ENCODE results near the gene SCRN1.
"Not testable (repeated sequence)": the region's sequence is repeated elsewhere in the genome, so short reads cannot be mapped to it uniquely, and the experiment has no call there.

SCRN1 gene

GRCh38 chr7:29965030-29965429 is 24.6 kb downstream of the SCRN1 start:
- no peak for DNase-seq

DNA sequence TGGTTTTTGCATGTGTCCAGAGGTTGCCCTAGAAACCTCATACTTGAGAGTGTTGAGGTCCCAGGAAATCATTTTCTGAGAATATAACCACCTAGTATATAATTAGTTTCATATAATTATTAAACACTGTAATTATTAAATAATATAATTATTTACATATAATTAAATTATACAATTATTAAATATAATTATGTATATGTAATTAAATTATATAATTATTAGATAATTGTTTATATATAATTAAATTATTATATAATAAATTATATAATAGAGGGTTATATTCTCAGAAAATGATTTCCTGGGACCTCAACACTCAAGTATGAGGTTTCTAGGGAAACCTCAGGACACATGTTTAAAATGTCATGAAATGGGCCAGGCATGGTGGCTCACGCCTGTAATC is 27.6 kb downstream of the SCRN1 start:
- no peak for DNase-seq

DNA sequence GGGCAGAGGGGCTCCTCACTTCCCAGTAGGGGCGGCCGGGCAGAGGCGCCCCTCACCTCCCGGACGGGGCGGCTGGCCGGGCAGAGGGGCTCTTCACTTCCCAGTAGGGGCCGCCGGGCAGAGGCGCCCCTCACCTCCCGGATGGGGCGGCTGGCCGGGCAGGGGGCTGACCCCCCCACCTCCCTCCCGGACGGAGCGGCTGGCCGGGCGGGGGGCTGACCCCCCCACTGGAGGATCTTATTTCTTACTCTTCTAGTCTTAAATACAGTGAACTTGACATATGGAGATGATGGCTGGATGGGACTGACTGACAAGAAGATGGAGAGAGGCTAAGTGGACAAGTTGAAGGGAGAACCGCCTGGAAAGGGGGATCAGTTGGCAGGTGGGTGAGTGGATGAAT is 28.0 kb downstream of the SCRN1 start:
- DNase-seq = not testable (repeated sequence)

DNA sequence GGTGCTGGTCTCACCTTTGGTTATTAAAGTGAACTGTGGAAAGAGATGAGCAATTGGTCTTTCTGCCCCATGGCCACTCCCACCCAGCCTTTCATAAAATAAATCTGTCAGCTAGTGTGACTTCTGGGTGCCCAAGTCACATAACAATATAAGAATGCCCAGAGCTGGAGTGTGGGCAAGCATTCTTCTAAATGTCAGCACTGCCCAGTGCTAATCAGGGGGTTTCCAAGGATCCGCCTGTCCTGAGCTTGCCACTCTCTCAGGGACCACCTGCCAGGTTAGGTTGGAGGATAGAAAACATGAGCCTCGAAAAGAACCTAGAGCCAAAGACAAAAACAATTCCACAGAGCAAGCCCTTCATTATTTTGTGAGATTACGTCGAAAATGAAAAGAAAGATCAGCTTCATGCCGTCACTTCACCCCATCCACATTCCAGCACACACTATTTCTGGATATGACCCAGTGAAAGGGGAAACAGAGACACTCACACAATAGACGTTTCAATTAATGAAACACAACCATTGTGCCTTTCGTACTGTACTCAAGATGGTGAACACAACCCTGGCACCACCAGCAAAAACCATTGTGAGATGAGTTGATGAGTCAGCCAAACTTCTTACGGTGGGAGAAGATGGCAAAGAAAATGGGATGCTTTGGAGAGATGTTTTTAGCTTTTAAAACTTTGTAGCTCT is 30.8 kb downstream of the SCRN1 start:
- DNase-seq = no peak

DNA sequence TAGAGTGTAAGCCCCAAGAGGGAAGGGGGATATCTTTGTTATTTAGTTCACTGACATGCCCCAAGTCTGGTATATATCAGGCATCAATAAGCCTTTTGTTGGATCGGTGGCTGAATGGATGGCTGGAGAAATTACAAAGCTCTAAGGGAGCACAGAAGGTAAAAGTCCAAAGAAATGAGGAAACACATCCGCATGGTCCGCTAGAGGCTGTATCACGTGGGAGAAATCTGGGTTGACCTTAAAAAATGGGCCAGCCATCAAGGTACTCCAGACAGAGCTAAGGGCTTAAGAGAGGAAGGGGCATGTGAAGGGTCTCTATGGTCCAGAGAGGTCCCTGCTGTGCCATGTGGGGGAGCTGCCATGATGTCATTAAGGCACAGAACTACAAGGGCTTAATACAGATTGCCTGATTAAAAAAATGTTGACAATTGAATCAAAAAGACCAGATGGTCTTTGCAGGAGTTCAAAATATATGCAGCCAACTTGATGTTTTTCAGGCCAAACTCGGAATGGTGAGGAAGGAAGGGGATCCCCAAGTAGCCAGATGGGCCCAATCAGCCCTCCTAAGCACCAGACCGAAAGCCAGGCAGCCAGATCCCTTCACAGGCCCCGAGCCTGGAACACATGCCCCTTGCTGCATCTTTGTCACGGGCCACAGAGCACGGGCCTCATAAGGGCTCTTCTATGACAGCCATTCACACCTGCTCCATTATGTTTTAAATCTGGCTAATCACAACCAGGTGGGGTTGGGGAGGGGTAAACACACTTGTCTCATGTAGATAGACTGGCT is 31.9 kb downstream of the SCRN1 start:
- DNase-seq = no peak

- DNase-seq = no peak
Measured at GRCh38 chr7:29956487-29956836, 33.1 kb downstream of the SCRN1 start.

- DNase-seq = no peak
Measured at GRCh38 chr7:29955799-29956486, 33.7 kb downstream of the SCRN1 start.

- no peak for DNase-seq
Measured at GRCh38 chr7:29955075-29955792, 34.4 kb downstream of the SCRN1 start.

DNA sequence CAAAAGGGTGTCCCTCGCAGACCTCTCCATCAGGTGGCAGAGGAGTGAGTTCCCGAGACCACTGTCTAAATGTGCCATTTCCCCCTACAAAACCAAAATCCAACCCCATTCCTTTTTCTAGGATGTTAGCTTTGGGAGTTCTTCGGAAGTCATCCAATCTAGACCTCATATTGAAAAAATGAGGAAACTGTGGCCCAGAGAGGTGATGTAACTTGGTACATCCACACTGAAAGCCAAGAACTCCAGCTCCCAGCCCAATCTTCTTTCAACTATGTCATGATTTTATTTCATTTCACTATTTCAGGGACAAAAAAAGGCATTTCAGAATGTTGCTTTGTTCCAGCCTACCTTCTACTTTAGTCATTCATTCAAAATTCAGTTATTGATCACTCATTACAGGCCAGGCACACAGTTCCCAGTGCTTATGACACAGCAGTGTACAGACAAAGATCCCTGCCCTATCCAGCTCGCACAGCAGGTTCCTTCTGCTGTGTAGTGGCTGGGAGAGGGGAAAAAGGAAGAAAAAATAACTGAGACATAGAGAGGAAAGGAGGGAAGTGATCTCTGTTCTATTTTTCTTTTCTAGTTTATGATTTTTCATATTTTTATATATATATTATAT is 35.8 kb downstream of the SCRN1 start:
- no peak for DNase-seq

DNA sequence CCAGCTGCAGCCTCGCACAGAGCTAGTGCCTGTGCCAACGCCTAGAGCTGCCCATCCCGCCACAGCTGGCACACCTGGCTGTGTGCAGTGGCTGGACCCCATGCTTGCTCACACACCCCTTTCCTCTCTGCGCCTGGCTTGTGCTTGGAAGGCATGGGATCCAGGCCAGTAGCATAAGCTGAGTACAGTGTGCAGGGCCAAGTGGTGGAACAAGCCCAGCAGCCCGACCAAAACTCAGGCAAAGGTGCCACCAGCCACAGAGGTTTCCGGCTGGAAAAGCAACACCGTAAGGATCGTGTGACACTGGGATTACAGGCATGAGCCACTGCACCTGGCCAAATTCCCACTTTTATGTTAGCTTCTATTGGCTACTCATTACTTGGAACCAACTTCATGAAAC is 38.4 kb downstream of the SCRN1 start:
- DNase-seq = no peak

- no peak for DNase-seq
Measured at GRCh38 chr7:29950480-29950879, 39.1 kb downstream of the SCRN1 start.

DNA sequence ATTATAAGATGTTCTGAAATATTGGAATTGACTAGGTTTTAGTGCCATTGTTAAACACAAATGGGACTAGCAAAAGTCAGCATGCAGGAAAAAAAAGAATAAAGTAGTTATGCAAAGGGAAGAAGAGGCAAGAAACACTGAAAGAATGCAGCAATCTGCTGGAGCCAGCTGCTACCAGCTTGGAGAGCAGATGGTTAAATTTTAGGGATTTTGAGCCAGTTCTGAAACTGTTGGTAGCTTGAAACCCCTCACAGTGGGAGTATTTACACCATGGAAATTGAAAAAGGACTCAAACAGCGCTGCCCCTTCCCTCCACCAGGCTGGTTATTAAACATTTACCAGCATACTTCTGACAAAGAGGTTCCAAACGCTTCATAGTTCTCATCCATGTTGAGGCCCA is 41.0 kb downstream of the SCRN1 start:
- no peak for DNase-seq

GRCh38 chr7:29946428-29947186 is 43.0 kb downstream of the SCRN1 start:
- no peak for DNase-seq

GRCh38 chr7:29945259-29945809 is 44.3 kb downstream of the SCRN1 start:
- DNase-seq = no peak

- DNase-seq = no peak
Measured at GRCh38 chr7:29940199-29940598, 49.4 kb downstream of the SCRN1 start.

GRCh38 chr7:29937132-29937531 is 52.5 kb downstream of the SCRN1 start:
- no peak for DNase-seq

DNA sequence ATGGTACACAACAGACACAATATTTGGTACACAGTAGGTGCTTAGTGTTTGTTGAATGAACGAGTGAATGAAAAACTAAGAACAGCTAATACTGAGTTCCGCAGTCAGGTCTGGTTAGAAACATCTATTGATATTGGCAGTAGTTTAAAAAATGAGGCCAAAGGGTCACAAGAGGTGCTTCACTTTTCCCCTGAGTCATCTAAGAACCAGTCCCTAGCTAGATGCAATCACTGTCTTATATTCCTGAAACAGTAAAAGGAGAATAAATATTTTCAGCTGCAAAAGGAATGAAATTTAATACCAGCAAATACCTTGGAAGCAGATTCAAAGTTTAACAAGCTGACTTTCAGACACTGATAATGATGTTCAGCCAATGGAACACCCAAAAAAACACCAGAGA is 54.5 kb downstream of the SCRN1 start:
- no peak for DNase-seq

GRCh38 chr7:29929018-29929807 is 60.4 kb downstream of the SCRN1 start:
- DNase-seq = no peak

- no peak for DNase-seq
Measured at GRCh38 chr7:29926741-29927140, 62.9 kb downstream of the SCRN1 start.

- no peak for DNase-seq
Measured at GRCh38 chr7:29926216-29926615, 63.4 kb downstream of the SCRN1 start.

GRCh38 chr7:29924684-29925083 is 64.9 kb downstream of the SCRN1 start:
- no peak for DNase-seq
